BE2C (cell line): ENCODE data around the gene SDR42E1.
"Not testable (repeated sequence)": the region's sequence is repeated elsewhere in the genome, so short reads cannot be mapped to it uniquely, and the experiment has no call there.

Experiments used
- DNase-seq: peaks from one replicate; pipeline ENCODE4 v3.0.0-alpha.2; 2020
- H3K27me3 ChIP-seq: fragments of 250-450 bp; sonication (Bioruptor Pico); 2 replicates; pipeline ENCODE4 v1.5.1; 2020; ENCODE audit warnings: mild to moderate bottlenecking
- H3K36me3 ChIP-seq: fragments of 250-450 bp; sonication (Bioruptor Pico); 2 replicates; pipeline ENCODE4 v1.5.1; 2020; ENCODE audit warnings: mild to moderate bottlenecking
- H3K4me1 ChIP-seq: fragments of 250-450 bp; sonication (Bioruptor Pico); 2 replicates; pipeline ENCODE4 v1.5.1; 2020
- H3K4me3 ChIP-seq: 2 replicates; pipeline ENCODE4 v1.5.1; 2011; ENCODE audit warnings: low read depth, low read length
- H3K9me3 ChIP-seq: fragments of 250-450 bp; sonication (Bioruptor Pico); 2 replicates; pipeline ENCODE4 v1.5.1; 2020
- TF ChIP-seq, protein P1 (sequence below): IDR thresholded peaks from 2 replicates; pipeline ENCODE4 v1.5.1; 2012; ENCODE audit warnings: mild to moderate bottlenecking, low read depth, low read length

SDR42E1 gene

DNA sequence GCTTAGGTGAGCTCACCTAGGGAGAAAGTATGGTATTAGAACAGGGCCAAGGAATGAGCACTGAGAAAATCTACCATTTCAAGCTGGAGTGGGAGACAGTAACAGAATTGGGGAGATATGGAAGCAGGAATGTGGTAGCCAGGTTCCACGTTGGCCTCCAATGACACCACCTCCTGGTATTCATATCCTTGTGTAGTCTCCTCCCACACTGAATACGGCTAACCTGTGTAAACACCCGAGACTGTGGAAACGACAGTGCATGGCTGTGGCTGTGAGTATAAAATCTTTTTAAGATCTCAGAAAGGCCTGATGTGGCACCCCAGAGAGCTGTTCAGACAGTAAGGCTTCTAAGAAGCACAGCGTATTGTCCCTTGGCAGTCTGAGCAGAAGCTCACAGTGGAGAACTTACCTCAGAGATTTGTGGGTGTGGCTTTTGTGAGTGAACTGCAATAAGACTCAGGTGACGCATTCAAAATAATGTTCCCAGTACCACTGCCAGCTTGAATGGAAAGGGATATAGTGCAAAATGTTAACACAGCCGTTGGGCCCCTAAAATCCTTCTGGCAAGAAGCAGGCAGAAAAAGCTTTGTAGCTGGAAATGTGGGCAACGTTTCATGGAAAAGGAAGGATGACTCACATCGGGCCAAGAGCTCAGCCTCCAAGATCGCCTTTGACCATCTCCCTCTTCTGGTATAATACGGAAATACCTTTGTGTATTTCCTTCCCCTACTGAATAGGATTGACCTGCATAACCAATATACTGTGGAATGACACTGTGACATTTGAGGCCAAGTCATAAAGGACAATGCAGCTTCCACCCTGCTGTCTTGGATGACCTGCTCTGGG lies 14.4 kb downstream of the SDR42E1 start:
- Histone ChIP-seq H3K4me3 (no peak overlapping the region), H3K27me3 (no peaks in the 10 kb centered on the region), H3K36me3 (no peaks in the 10 kb centered on the region), H3K9me3 (no peaks in the 10 kb centered on the region), H3K4me1 (no peaks in the 10 kb centered on the region)
- TF ChIP-seq, protein P1, sequence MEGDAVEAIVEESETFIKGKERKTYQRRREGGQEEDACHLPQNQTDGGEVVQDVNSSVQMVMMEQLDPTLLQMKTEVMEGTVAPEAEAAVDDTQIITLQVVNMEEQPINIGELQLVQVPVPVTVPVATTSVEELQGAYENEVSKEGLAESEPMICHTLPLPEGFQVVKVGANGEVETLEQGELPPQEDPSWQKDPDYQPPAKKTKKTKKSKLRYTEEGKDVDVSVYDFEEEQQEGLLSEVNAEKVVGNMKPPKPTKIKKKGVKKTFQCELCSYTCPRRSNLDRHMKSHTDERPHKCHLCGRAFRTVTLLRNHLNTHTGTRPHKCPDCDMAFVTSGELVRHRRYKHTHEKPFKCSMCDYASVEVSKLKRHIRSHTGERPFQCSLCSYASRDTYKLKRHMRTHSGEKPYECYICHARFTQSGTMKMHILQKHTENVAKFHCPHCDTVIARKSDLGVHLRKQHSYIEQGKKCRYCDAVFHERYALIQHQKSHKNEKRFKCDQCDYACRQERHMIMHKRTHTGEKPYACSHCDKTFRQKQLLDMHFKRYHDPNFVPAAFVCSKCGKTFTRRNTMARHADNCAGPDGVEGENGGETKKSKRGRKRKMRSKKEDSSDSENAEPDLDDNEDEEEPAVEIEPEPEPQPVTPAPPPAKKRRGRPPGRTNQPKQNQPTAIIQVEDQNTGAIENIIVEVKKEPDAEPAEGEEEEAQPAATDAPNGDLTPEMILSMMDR: no peak
- no peak for DNase-seq

DNA sequence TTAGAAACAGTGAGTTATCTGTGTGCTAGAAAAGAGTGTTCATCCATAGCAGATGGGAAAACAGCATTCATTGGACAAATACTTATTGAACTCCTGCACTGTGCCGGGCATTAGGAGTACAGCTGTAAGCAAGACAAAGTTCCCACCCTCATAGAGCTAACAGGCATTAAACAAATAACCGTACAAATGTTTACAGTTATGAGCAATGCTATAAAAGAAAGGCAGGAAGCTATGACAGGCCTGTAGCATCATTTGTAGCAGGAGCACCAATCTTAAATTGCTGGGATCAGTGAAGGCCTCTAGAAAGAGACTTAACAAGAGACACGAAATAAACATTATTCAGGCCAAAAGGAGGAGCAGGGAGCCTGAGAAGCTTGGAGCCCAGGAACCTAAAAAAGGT lies 15.6 kb downstream of the SDR42E1 start:
- Histone ChIP-seq H3K27me3 (no peaks in the 10 kb centered on the region), H3K4me3 (no peak overlapping the region), H3K36me3 (no peaks in the 10 kb centered on the region), H3K9me3 (no peaks in the 10 kb centered on the region), H3K4me1 (no peaks in the 10 kb centered on the region)
- DNase-seq: no peak
- TF ChIP-seq, protein P1: no peak

DNA sequence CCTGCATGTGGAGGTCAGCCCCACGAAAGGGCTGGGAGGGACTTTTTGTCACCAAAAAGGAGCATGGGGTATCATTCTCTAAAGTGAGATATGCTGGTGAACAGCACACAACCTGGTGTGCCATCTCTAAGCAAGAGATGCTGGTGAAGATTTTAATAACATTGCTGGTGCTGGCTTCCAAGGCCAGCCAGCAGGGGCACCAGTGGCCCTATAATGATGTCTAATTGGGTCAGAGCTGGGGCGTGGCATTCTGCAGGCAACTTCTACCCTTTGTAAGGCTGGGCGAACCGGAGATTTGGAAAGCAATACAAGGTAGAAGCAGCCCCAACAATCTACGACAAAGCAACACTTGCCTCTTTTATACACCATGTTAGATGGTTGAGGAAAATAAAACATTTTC lies 16.8 kb downstream of the SDR42E1 start:
- no peak overlapping the region for H3K4me3 ChIP-seq
- H3K9me3 ChIP-seq: no peaks in the 10 kb centered on the region
- no peaks in the 10 kb centered on the region for H3K36me3 ChIP-seq
- no peak for DNase-seq
- no peaks in the 10 kb centered on the region for H3K27me3 ChIP-seq
- no peaks in the 10 kb centered on the region for H3K4me1 ChIP-seq
- TF ChIP-seq, protein P1: peak; percentile 9; the same call in 1 of the 2 replicates

DNA sequence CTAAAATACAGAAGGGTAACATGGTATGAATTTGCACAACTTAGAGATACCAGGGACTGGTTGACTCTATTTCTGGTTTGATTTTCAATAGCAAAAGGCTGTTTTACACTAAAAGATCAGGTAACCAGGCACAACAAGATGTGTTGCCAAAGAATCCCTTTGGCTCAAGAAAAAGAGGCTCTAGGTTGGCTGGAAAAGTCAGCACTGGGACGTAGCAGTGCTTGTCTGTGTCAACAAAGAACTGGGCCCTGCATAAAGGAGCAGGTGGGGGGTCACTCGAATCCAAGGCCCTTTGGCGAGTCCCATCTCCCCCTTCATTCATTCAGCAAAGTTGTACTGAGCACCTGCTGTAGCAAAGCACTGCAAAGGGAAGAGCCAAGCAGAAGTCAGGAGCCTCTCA lies 18.4 kb downstream of the SDR42E1 start:
- Histone ChIP-seq H3K4me3 (no peak overlapping the region), H3K36me3 (no peaks in the 10 kb centered on the region), H3K27me3 (no peaks in the 10 kb centered on the region), H3K9me3 (no peaks in the 10 kb centered on the region), H3K4me1 (no peaks in the 10 kb centered on the region)
- DNase-seq: no peak
- TF ChIP-seq, protein P1: no peak

DNA sequence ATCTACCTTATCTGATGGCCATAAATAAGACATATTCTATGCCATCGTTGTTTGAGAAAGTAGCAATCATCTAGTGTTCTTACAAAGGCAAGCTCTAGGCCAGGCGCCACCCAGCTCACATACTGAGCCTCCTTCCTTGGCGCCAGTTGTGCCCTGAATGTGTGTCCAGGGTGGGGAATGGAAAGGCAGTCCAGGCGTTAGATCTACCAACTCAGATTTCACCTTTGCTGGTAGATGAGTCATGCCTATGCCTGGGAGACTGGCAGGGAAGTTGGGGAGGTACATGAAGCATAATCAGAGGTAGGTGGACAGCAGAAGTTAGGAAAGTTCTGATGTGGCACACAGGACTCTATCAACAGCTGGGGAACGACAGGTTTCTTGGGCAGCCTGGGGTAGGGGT lies 23.6 kb downstream of the SDR42E1 start:
- no peak for DNase-seq
- Histone ChIP-seq H3K4me1 (no peaks in the 10 kb centered on the region), H3K27me3 (no peaks in the 10 kb centered on the region), H3K4me3 (no peak overlapping the region), H3K36me3 (no peaks in the 10 kb centered on the region), H3K9me3 (no peaks in the 10 kb centered on the region)
- TF ChIP-seq, protein P1: no peak

DNA sequence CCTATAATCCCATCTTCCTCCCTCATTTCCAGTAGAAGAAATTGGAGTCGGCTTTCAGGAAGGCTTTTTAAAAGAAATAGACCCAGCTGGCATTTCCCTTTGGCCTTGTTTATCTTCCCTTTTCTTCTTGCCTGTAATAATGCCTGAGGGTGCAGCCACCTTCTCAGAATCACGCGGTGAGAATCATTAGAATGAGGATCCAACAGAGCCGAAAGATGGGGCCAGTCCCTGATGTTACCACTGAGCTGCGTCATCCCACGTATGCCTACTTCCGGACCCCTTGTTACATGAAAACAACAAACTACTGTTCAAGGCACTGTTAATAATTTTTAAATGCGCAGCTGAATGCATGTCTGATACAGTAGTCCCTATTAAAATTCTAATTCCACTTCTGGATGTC lies 24.1 kb downstream of the SDR42E1 start:
- Histone ChIP-seq H3K4me1 (no peaks in the 10 kb centered on the region), H3K27me3 (no peaks in the 10 kb centered on the region), H3K9me3 (no peaks in the 10 kb centered on the region), H3K36me3 (no peaks in the 10 kb centered on the region), H3K4me3 (no peak overlapping the region)
- TF ChIP-seq, protein P1: no peak
- DNase-seq: no peak

DNA sequence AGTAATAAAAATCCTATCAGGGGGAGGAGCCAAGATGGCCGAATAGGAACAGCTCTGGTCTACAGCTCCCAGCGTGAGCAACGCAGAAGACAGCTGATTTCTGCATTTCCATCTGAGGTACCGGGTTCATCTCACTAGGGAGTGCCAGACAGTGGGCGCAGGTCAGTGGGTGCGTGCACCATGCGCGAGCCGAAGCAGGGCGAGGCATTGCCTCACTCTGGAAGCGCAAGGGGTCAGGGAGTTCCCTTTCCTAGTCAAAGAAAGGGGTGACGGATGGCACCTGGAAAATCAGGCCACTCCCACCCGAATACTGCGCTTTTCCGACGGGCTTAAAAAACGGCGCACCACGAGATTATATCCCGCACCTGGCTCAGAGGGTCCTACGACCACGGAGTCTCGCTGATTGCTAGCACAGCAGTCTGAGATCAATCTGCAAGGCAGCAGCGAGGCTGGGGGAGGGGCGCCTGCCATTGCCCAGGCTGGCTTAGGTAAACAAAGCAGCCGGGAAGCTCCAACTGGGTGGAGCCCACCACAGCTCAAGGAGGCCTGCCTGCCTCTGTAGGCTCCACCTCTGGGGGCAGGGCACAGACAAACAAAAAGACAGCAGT lies 33.8 kb downstream of the SDR42E1 start:
- not testable (repeated sequence) for H3K4me3 ChIP-seq, DNase-seq, H3K4me1 ChIP-seq

More for the DNA sequence above, 33.8 kb downstream of the SDR42E1 start:
- not testable (repeated sequence) for H3K36me3 ChIP-seq, H3K9me3 ChIP-seq, H3K27me3 ChIP-seq
